ENCODE results near the gene CCDC141. TPM values are rescaled to one million over a fixed set of nuclear protein-coding genes. Genes with fewer than 3 reads are reported as not detected.

CCDC141 gene
- total RNA-seq, 1 donor from 2014 or later: 1.2 TPM

DNA sequence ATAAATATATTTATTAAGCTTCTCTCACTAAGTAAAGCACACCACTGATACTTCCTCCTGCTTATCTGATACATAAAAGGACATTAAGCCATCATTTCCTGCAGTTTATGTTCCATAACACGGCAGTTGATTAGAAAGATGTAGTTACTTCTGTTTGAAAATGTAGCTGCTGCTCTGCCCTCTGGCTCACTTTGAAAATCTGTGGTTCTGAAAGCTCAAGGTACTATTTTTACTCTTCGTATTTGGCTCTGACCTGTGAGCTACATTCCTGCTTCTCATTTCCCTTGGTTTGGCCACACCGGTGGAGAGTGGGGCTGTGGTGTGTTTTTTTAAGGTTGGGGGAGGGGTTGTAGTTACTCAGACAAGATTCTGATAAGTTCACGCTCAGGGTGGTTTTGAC lies 229.9 kb downstream of the CCDC141 start:
- peak; percentile 57 for DNase-seq

DNA sequence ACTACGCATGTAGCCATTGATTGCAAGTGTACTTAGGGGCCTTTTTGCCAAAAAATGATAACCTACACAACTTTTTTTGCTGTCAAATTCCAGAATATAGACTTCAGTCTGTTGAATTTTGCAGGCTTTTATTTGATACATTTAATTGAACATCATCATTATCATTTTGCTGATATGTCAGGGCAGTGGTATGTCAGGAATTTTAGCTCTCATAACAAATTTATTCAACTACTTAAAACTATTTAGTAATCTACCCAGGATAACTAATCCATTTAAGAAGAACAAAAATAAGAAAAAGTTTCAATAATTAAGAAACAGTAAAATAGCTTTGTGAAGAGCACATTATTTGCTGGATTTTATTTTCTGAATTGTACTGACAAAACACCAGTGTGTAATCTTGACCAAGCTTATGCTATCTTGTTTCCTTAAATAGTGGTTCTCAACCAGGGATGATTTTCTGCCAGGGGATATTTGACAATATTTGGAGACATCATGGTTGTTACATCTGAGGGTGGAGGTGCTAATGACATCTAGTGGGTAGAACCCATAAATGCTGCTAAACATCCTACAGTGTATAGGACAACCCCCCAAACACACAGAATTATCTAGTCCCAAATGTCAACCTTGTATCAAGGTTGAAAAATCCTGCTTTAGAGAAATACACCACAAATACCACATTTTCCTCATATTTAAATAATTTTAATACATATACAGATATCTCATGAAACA lies 230.6 kb downstream of the CCDC141 start:
- peak; percentile 18 for DNase-seq

DNA sequence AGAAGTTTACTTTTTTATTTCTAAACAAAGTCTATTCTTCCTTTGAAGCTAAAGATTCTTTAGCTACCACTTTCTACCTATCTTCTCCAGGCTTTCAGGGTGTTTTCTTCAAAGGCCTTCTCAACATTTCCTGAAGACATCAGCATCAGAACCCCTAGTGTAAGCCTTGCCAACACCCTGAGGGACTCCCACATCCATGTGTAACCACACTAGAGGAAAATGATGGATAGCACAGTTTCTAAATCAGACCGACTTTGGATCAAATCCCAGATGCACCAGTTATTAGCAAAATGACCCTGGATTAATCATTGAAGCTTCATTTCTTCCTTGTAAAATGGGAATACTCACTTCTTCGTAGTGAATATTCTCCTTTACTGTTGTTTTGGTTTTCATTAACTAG lies 238.0 kb downstream of the CCDC141 start:
- DNase-seq: no peak

DNA sequence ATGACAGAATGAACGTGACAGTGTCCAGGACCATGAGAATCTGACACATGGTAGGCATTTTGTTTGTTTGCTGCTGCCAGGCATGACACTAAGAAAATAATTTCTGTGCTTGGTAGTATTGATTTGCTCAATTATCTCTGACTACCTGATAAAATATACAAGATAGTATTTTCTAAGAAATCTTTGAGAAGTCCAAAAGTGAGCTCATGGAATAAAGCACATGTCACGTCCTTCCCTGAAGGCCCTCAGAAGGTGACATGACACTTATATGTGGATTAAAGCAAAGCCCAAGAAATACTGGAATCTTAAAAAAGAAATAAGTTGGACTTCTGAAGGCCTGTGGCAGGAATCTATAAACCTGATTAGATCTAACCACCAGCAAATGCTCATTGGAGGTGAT lies 238.9 kb downstream of the CCDC141 start:
- DNase-seq: no peak

DNA sequence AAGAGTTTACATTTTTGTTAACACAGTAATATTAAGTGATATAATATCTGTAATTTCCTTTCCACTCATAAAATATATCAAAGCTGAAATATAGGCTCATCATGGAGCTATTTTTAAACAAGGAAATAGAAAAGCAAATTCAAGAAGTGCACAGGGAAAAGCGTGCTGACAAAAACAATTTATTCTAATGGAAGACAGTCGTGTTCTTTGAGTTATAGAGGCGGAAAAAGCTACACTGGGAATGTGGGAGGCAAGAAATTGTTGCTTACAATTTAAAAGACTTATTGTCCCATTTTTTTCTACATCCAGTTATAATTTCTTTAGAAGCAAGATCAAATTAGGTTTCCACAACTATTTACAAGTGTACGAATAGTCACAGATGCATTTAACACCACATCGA lies 239.5 kb downstream of the CCDC141 start:
- DNase-seq: no peak

DNA sequence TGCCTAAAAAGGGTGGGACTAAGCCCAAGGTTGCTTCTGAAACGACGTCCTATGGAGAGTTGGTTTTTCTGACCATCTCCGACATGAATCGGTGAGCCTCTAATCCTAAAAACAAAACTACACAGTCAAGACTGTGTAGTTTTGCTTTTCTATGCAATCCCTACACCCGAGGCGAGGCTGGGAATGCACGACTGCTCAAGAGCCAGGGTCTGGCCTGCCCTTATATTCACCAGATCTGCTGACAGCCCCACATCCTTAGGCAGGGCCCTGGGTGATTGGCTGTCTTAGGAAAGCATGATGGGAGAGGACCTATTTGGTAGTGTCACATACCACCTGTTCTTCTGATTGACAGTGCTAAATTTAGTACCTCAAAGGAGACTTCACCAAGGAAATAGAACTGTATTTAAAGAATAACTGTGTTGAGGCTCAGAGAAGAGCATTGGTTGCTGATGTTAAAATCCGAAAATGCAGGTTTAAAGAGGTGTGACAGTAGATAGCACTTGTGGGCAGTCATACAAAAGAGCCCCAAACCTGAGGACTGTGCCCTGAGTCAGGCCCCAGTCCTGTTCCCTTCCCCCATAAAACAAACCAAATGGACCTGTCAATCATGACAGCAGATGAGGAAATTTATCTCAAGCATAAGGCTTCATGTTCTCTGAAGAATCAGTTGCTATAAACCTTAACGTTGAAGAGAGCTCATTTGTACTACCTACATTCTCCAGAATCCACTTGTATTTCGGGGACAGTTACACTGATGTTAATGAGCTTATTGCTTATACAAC lies 242.5 kb downstream of the CCDC141 start, which contains the start of gene TTN:
Gene TTN, minus strand, starts transcription at position 197 of the 782 bp plus-strand sequence. CDS start 2,781 bp downstream, outside the sequence.
- no peak for DNase-seq

DNA sequence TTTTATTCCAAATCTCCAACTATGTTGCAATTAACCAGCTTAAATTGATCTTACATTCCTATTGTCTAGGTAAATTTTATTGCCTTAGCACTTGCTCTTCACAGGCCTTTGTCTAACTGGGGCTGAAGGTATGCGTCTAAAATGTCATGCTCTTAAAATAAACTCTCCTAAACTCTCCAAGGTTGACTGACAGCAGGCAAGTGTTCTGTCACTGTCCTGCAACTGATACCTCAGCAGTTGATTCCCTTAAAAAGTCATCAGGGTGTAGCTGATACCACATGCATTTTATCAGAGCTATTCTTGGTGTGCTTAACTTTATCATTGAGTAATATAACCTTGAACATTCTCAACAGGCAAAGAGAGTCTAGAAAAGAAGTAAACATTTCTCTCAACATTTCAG lies 243.4 kb downstream of the CCDC141 start:
- no peak for DNase-seq

DNA sequence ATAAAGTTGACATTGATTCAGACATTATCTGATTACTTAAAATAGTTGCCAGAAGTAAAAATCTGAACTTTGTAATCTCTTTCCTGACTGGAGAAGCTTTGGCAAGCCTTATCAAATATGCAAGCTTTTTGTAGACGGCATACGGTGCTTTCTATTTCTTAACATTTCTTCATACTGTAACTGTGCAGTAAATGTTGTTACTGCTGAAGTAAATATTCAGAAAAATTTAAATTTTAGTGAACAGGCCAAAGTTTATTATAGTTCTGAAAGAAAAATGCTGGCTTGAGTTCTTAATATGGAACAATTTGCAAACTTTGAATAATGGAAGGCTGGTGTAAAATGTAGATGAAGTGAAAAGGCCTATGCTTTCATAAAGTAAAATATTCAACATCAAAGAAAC lies 244.5 kb downstream of the CCDC141 start:
- DNase-seq: no peak

DNA sequence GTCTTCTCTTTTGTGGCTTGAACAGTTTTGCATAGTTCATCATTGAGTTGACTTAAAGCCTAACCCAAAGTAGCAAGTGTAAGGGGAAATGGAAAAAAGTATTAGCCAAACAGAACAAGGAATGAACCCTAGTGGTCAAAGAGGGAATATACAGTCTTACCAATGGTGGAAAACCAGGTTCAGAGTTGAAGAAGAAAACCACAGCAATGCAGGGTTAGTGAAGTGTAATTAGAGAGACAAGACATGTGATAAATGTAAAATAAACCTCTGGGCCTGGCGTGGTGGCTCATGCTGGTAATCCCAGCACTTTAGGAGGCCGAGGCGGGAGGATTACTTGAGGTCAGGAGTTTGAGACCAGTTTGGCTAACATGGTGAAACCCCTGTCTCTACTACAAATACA lies 245.1 kb downstream of the CCDC141 start:
- peak; percentile 12 for DNase-seq

DNA sequence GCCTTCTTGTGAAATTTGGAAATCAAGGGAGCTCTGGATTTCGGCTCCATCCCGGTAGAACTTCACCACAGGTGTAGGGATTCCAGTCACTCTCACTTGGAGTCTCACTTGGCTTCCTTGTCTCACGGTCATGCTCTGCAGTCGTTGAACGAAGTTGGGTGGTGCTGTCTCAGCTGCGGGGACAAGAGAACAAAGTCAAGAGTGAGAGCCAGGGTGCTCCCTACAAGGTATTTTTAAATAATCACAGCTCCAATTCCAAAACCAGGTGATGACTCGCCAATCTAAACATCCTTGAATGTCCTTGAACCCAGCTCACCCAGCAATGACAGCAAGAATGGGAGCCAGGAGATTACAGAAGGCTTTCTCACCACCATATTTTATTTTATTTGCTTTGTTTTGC lies 249.4 kb downstream of the CCDC141 start:
- DNase-seq: no peak

DNA sequence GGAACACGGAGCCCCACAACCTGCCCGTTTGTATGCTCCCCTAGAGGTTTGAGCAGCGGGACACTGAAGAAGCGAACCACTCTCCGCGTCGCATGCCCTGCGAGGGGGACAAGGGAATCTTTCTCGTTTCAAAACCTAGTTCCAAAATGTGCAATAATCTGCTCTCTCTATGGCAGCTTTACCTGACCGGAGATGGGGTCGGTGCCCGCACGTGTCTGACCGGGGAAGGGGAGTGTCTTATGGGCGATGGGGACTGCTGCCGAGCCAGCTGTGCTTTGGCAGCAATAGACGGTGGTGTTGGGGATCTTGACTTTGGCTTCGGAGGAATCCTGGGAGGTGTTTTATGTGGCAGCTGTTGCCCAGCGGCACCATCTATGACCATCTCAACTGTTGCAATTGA lies 250.6 kb downstream of the CCDC141 start:
- DNase-seq: no peak

DNA sequence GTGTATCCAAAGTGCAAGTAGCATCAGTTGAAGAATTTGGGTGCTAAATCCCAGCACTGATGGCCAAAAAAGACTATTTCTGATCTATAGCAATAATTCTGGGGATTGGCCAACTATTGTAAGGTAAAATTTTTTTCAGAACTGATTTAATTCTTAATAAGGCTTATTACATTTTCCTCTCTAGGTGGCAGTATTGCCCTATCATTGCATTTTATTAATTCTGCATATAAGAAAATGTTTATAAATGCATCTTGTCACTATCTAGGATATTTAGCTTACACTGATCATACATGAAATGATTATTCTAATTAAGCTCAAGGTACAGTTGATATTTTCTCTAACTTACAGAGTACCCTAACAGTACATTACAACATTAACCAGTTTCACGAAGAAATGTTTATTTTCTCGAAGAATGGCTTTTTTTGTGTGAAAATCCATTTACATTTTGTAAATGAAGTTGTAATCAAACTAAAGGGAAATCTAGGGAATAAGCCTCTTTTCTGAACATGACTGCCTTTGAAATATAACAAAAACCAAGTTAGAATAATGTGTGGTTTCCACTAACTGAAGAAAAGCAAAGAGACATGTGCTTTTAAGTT lies 253.8 kb downstream of the CCDC141 start:
- peak; percentile 77 for DNase-seq

DNA sequence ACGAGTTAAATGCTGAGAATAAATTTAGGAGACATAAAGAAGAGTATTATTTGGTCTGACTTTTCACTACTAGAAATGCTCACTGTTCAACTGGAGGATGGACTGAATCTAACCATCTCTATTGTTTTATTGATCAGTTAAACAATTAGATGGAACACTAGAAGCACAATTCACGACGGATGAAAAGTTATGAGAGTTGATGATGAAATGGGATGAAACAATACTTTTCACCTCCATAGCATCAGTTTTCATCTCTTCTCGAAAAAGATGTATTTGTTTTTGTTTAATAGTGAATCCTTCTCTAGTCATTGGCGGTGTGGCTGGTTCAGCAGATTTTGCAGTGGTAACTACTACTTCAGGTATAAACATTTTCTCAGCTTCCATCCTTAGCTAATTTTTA lies 262.0 kb downstream of the CCDC141 start:
- DNase-seq: no peak

DNA sequence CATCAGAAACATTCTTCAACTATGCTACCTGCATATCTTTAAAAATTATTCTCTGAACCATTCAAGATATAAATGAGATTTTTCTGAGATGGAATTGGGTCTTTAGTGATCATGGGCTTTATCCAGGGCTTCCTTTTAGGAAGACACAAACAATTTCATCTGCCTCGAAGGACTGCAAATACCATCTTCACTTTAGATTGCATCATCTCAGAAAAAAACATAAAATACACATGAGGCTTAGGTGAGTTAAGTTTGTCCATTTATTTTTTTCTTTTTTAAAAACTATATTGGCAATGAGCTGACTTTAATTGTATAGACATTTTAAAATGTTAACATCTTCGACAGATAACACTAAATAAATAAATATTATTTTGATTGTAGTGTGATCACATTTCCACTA lies 262.8 kb downstream of the CCDC141 start:
- DNase-seq: no peak

DNA sequence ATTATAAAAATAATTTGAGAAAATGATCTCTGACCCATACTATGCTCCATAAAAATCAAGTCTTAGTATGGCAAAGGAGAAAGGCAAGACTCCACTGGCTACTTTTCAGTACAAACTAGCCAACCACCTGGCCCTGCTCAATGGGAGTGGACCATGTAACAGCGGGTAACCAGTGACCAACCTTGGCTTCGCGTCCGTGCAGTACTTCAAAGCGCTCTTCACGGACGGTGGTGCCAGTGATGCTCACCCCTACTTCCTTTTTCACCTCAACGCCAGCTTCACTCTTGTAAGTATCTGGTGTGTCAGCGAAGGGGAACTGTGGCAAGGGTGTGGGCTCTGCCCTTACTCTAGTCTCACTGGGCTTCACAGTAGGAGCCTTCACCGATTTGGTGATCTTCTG lies 266.0 kb downstream of the CCDC141 start:
- DNase-seq: no peak

DNA sequence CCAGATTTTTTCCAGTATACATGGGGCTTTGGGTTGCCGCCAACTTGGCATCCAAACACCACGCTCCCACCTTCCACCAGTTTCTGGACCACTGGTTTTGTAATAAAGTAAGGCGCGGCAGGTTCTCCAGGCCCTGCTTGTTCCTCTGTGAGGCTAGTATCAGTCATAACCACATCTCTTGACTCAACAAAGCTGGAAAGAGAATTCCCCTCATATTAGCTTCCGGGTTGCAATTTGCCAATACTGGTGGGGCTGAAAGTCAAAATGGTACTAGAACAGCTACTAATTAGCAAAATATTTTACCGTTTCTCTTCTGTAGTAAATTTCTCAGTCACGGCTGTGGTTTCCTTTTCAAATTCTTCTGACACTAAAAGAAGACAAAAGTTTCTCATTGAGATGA lies 267.7 kb downstream of the CCDC141 start:
- no peak for DNase-seq

Other genes starting within 250 kb of the CCDC141 start
- gene TTN, start 242.7 kb downstream of the CCDC141 start, total RNA-seq: 1.5 and 1.8 TPM in 2 replicates
- gene SESTD1, start 214.7 kb upstream of the CCDC141 start, total RNA-seq: 42.2 and 90.0 TPM in 2 replicates

All from dermis blood vessel endothelial cell (primary cell).